ENCODE results near the gene RIPK1. TPM values are rescaled to one million over a fixed set of nuclear protein-coding genes. Genes with fewer than 3 reads are reported as not detected.
"Not testable (repeated sequence)": the region's sequence is repeated elsewhere in the genome, so short reads cannot be mapped to it uniquely, and the experiment has no call there.

Gene RIPK1
- total and polyA plus RNA-seq, 2 donors (not counting 3 experiments of a cell fraction or from before 2014, with no cell fraction given): 11.2 to 20.6 TPM

GRCh38 chr6:3055158-3055499 lies 13.2 kb upstream of the RIPK1 start:
- dilution Hi-C loops (cut with MboI; ENCODE audit: extremely low pct_ligation_motif_present, low sequenced_read_pairs); H3K9me1 ChIP-seq (replicated peaks; ENCODE audit: control insufficient read depth, extremely low read depth, insufficient read depth, low read length); H3K4me3 ChIP-seq (replicated peaks in 1 of 3; ENCODE audit: insufficient read depth in 1 of 3, low read depth in 1 of 3, low read length in 3 of 3); H3K9ac ChIP-seq (replicated peaks; ENCODE audit: extremely low read depth, insufficient read depth, low read length); DNase-seq (ENCODE audit: low read depth, low spot score); H3K4me1 ChIP-seq (ENCODE audit: control insufficient read depth, extremely low read depth, insufficient read depth, low read length); BruUV-seq (replicated peaks); H3K27ac ChIP-seq (ENCODE audit: insufficient read depth, low read depth, low read length); H3K36me3 ChIP-seq (ENCODE audit: control insufficient read depth in 2 of 2, extremely low read depth in 1 of 2, insufficient read depth in 2 of 2, low read length in 2 of 2); H3K79me2 ChIP-seq (ENCODE audit: control insufficient read depth, insufficient read depth, low read length); H3K9me3 ChIP-seq (replicated peaks; ENCODE audit: control insufficient read depth, insufficient read depth, low read length); H3K27me3 ChIP-seq (ENCODE audit: control insufficient read depth in 2 of 2, insufficient read depth in 2 of 2, low read length in 2 of 2); H3K4me2 ChIP-seq (ENCODE audit: insufficient read depth, low read length); H2AFZ ChIP-seq (ENCODE audit: low read depth, low read length); FAIRE-seq; H4K20me1 ChIP-seq (replicated peaks; ENCODE audit: control insufficient read depth, extremely low read depth, insufficient read depth, low read length): not testable (repeated sequence)
- ChIA-PET POLR2A (interaction anchor here (0.6 kb wide), 1 partner anchor 54 kb away, joined by 3 read pairs; no protein-coding TSS in a partner anchor), CTCF (interaction anchor here (1.9 to 8.9 kb wide), 2 partner anchors 56 to 103 kb away, joined by 7 to 126 read pairs; partner anchors contain the start of gene NQO2)
- intact Hi-C loops (cut with micrococcal nuclease): loop anchor here (1.0 kb wide), 1 partner anchor 103 kb away; no protein-coding TSS in a partner anchor

GRCh38 chr6:3057063-3057770 lies 11.1 kb upstream of the RIPK1 start:
- Histone ChIP-seq H2AFZ (ENCODE audit: low read depth, low read length) (no peak overlapping the region), H3K9me3 (replicated peaks; ENCODE audit: control insufficient read depth, insufficient read depth, low read length) (no peaks in the 10 kb centered on the region), H3K9ac (replicated peaks; ENCODE audit: extremely low read depth, insufficient read depth, low read length) (no peak overlapping the region), H3K4me3 (replicated peaks in 1 of 3; ENCODE audit: insufficient read depth in 1 of 3, low read depth in 1 of 3, low read length in 3 of 3) (no peak overlapping the region), H4K20me1 (replicated peaks; ENCODE audit: control insufficient read depth, extremely low read depth, insufficient read depth, low read length) (no peaks in the 10 kb centered on the region), H3K27ac (ENCODE audit: insufficient read depth, low read depth, low read length) (no peak overlapping the region), H3K79me2 (ENCODE audit: control insufficient read depth, insufficient read depth, low read length) (no peaks in the 10 kb centered on the region), H3K4me2 (ENCODE audit: insufficient read depth, low read length) (no peak overlapping the region), H3K9me1 (replicated peaks; ENCODE audit: control insufficient read depth, extremely low read depth, insufficient read depth, low read length) (no peaks in the 10 kb centered on the region), H3K27me3 (ENCODE audit: control insufficient read depth in 2 of 2, insufficient read depth in 2 of 2, low read length in 2 of 2) (peaks cover 3 to 4% of the 10 kb centered on the region in 2 experiments), H3K4me1 (ENCODE audit: control insufficient read depth, extremely low read depth, insufficient read depth, low read length) (peaks cover 13% of the 10 kb centered on the region), H3K36me3 (ENCODE audit: control insufficient read depth in 2 of 2, extremely low read depth in 1 of 2, insufficient read depth in 2 of 2, low read length in 2 of 2) (no peaks in the 10 kb centered on the region)
- dilution Hi-C loops (cut with MboI; ENCODE audit: extremely low pct_ligation_motif_present, low sequenced_read_pairs): no loop called here
- TF ChIP-seq POLR2AphosphoS5 (IDR thresholded peaks at IDR 0.05; ENCODE audit: insufficient read depth, low read depth, low read length) (no peak), JUN (IDR thresholded peaks at IDR 0.05; ENCODE audit: borderline replicate concordance, insufficient read depth, insufficient read length, low read depth) (no peak), FOS (IDR thresholded peaks at IDR 0.05; ENCODE audit: borderline replicate concordance, insufficient read depth, low read length) (no peak), MAX (IDR thresholded peaks at IDR 0.05; ENCODE audit: insufficient read depth, insufficient read length) (no peak), EZH2 (IDR thresholded peaks at IDR 0.05; ENCODE audit: borderline replicate concordance, low read depth, low read length, severe bottlenecking) (no peak), CTCF (IDR thresholded peaks at IDR 0.05; ENCODE audit: extremely low read depth in 1 of 2, insufficient read depth in 1 of 2, low read depth in 1 of 2, low read length in 2 of 2) (no peak), GATA2 (IDR thresholded peaks at IDR 0.05; ENCODE audit: insufficient read depth, insufficient read length, low read depth, low read length) (no peak), MYC (IDR thresholded peaks at IDR 0.05; ENCODE audit: low read depth, low read length) (no peak), POLR2A (IDR thresholded peaks at IDR 0.05; ENCODE audit: low read depth, low read length) (no peak)
- intact Hi-C loops (cut with micrococcal nuclease): no loop called here
- CTCF ChIA-PET: interaction anchor here (0.7 to 8.9 kb wide), 4 partner anchors 9 to 319 kb away, joined by 3 to 126 read pairs (median 7); partner anchors contain the start of gene NQO2
- DNase-seq (ENCODE audit: low read depth, low spot score) (no peak), FAIRE-seq (no peak)
- BruUV-seq (replicated peaks): no TSS peak
- POLR2A ChIA-PET: interaction anchor here (1.1 kb wide), 1 partner anchor 10 kb away, joined by 3 read pairs; no protein-coding TSS in a partner anchor
